BLaER1 (cell line): Measurements from ENCODE around the gene RDX.

Experiments
- H3K27ac ChIP-seq: shearing (Covaris generic); formaldehyde crosslinking; 2 replicates; pipeline ENCODE4 v1.8.1; 2022
- H3K27me3 ChIP-seq: shearing (Covaris generic); formaldehyde crosslinking; 2 replicates; pipeline ENCODE4 v1.8.1; 2022
- H3K36me3 ChIP-seq: shearing (Covaris generic); formaldehyde crosslinking; 2 replicates; pipeline ENCODE4 v1.8.1; 2022
- H3K4me1 ChIP-seq: shearing (Covaris generic); formaldehyde crosslinking; 2 replicates; pipeline ENCODE4 v1.8.1; 2022
- H3K4me2 ChIP-seq: shearing (Covaris generic); formaldehyde crosslinking; 2 replicates; pipeline ENCODE4 v1.8.1; 2022
- H3K4me3 ChIP-seq: shearing (Covaris generic); formaldehyde crosslinking; 2 replicates; pipeline ENCODE4 v1.8.1; 2022
- H3K9ac ChIP-seq: shearing (Covaris generic); formaldehyde crosslinking; 2 replicates; pipeline ENCODE4 v1.8.1; 2022
- H3K9me3 ChIP-seq: shearing (Covaris generic); formaldehyde crosslinking; 2 replicates; pipeline ENCODE4 v1.8.1; 2022
- H4K20me1 ChIP-seq: shearing (Covaris generic); formaldehyde crosslinking; 2 replicates; pipeline ENCODE4 v1.8.1; 2022
- Cebpa-rat ChIP-seq: shearing (Covaris generic); IDR thresholded peaks from 2 replicates; pipeline ENCODE4 v1.8.1; 2022

The RDX gene

GRCh38 chr11:110168033-110168803, 128.2 kb downstream of the RDX start:
- H3K4me1 ChIP-seq: no peaks in the 10 kb centered on the region
- H4K20me1 ChIP-seq: no peaks in the 10 kb centered on the region
- H3K27me3 ChIP-seq: no peaks in the 10 kb centered on the region
- no peak overlapping the region for H3K4me3 ChIP-seq
- no peak overlapping the region for H3K4me2 ChIP-seq
- TF ChIP-seq Cebpa-rat: no peak
- H3K9me3 ChIP-seq: no peaks in the 10 kb centered on the region
- no peak overlapping the region for H3K27ac ChIP-seq
- H3K9ac ChIP-seq: no peak overlapping the region
- peaks cover 32% of the 10 kb centered on the region for H3K36me3 ChIP-seq

- no peak overlapping the region for H3K27ac ChIP-seq
Measured at GRCh38 chr11:110165039-110165925, 131.1 kb downstream of the RDX start.

GRCh38 chr11:110162216-110162615, 134.2 kb downstream of the RDX start:
- no peaks in the 10 kb centered on the region for H3K9me3 ChIP-seq
- H4K20me1 ChIP-seq: no peaks in the 10 kb centered on the region
- peaks cover 77% of the 10 kb centered on the region for H3K36me3 ChIP-seq
- H3K27me3 ChIP-seq: no peaks in the 10 kb centered on the region
- H3K4me3 ChIP-seq: no peak overlapping the region
- no peak overlapping the region for H3K27ac ChIP-seq
- no peak overlapping the region for H3K4me2 ChIP-seq
- H3K4me1 ChIP-seq: no peaks in the 10 kb centered on the region
- TF ChIP-seq Cebpa-rat: no peak
- no peak overlapping the region for H3K9ac ChIP-seq

More at GRCh38 chr11:110165039-110165925, 131.1 kb downstream of the RDX start:
- no peak overlapping the region for H3K4me2 ChIP-seq
- no peak overlapping the region for H3K4me3 ChIP-seq
- no peaks in the 10 kb centered on the region for H4K20me1 ChIP-seq
- H3K27me3 ChIP-seq: no peaks in the 10 kb centered on the region
- H3K4me1 ChIP-seq: no peaks in the 10 kb centered on the region
- peaks cover 55% of the 10 kb centered on the region for H3K36me3 ChIP-seq
- no peak overlapping the region for H3K9ac ChIP-seq
- H3K9me3 ChIP-seq: no peaks in the 10 kb centered on the region
- no peak for TF ChIP-seq Cebpa-rat

GRCh38 chr11:110161061-110161460, 135.4 kb downstream of the RDX start:
- Histone ChIP-seq H3K4me3 (no peak overlapping the region), H3K4me1 (no peaks in the 10 kb centered on the region), H3K27ac (no peak overlapping the region), H3K9ac (no peak overlapping the region), H3K9me3 (no peaks in the 10 kb centered on the region), H3K27me3 (no peaks in the 10 kb centered on the region), H4K20me1 (no peaks in the 10 kb centered on the region), H3K4me2 (no peak overlapping the region), H3K36me3 (peaks cover 86% of the 10 kb centered on the region)
- TF ChIP-seq Cebpa-rat: no peak

- no peaks in the 10 kb centered on the region for H3K27me3 ChIP-seq
- H3K9ac ChIP-seq: no peak overlapping the region
- H3K4me2 ChIP-seq: no peak overlapping the region
- TF ChIP-seq Cebpa-rat: no peak
- H3K4me3 ChIP-seq: no peak overlapping the region
- H4K20me1 ChIP-seq: no peaks in the 10 kb centered on the region
- no peaks in the 10 kb centered on the region for H3K4me1 ChIP-seq
- no peaks in the 10 kb centered on the region for H3K9me3 ChIP-seq
- no peak overlapping the region for H3K27ac ChIP-seq
- peaks cover 83% of the 10 kb centered on the region for H3K36me3 ChIP-seq
Measured at GRCh38 chr11:110160437-110160836, 136.0 kb downstream of the RDX start.

GRCh38 chr11:110160016-110160415, 136.4 kb downstream of the RDX start:
- no peak for TF ChIP-seq Cebpa-rat
- no peak overlapping the region for H3K4me3 ChIP-seq
- no peaks in the 10 kb centered on the region for H4K20me1 ChIP-seq
- H3K36me3 ChIP-seq: peaks cover 82% of the 10 kb centered on the region
- H3K27me3 ChIP-seq: no peaks in the 10 kb centered on the region
- H3K9me3 ChIP-seq: no peaks in the 10 kb centered on the region
- H3K4me1 ChIP-seq: no peaks in the 10 kb centered on the region
- H3K4me2 ChIP-seq: no peak overlapping the region
- H3K9ac ChIP-seq: no peak overlapping the region
- no peak overlapping the region for H3K27ac ChIP-seq

GRCh38 chr11:110159476-110159875, 136.9 kb downstream of the RDX start:
- no peak overlapping the region for H3K4me3 ChIP-seq
- no peaks in the 10 kb centered on the region for H3K27me3 ChIP-seq
- no peak overlapping the region for H3K27ac ChIP-seq
- peaks cover 79% of the 10 kb centered on the region for H3K36me3 ChIP-seq
- no peaks in the 10 kb centered on the region for H3K4me1 ChIP-seq
- no peak overlapping the region for H3K4me2 ChIP-seq
- H3K9me3 ChIP-seq: no peaks in the 10 kb centered on the region
- H3K9ac ChIP-seq: no peak overlapping the region
- TF ChIP-seq Cebpa-rat: no peak
- no peaks in the 10 kb centered on the region for H4K20me1 ChIP-seq

GRCh38 chr11:110158317-110159200, 137.9 kb downstream of the RDX start:
- no peak overlapping the region for H3K9ac ChIP-seq
- no peaks in the 10 kb centered on the region for H3K27me3 ChIP-seq
- no peak for TF ChIP-seq Cebpa-rat
- H3K4me2 ChIP-seq: no peak overlapping the region
- no peaks in the 10 kb centered on the region for H3K4me1 ChIP-seq
- H3K9me3 ChIP-seq: no peaks in the 10 kb centered on the region
- peaks cover 78% of the 10 kb centered on the region for H3K36me3 ChIP-seq
- H3K27ac ChIP-seq: no peak overlapping the region
- H4K20me1 ChIP-seq: no peaks in the 10 kb centered on the region
- H3K4me3 ChIP-seq: no peak overlapping the region

GRCh38 chr11:110156503-110156902, 139.9 kb downstream of the RDX start:
- Histone ChIP-seq H3K4me1 (no peaks in the 10 kb centered on the region), H3K36me3 (peaks cover 74% of the 10 kb centered on the region), H4K20me1 (no peaks in the 10 kb centered on the region), H3K9me3 (no peaks in the 10 kb centered on the region), H3K9ac (no peak overlapping the region), H3K27ac (no peak overlapping the region), H3K4me2 (no peak overlapping the region), H3K27me3 (no peaks in the 10 kb centered on the region), H3K4me3 (no peak overlapping the region)
- no peak for TF ChIP-seq Cebpa-rat
